Fibroblast of the aortic adventitia (primary cell): ENCODE data around the gene TMEM198. TPM values are rescaled to one million over a fixed set of nuclear protein-coding genes. Genes with fewer than 3 reads are reported as not detected.

Experiments
- DNase-seq: peaks from one replicate; pipeline ENCODE4 v3.0.0-alpha.2; 2010; ENCODE audit warnings: low read depth
- H3K4me3 ChIP-seq: 2 replicates; pipeline ENCODE4 v1.5.1; 2011; ENCODE audit warnings: low read depth, mild to moderate bottlenecking, control low read depth, low read length, moderate library complexity
- total RNA-seq: library from RNA; depleted of rRNA; stranded (reverse); fragments of >200 nt; gene quantifications from 2 replicates; pipeline ENCODE4 v1.2.3, GENCODE V29; 2012; ENCODE audit warnings: low replicate concordance
- TF ChIP-seq, protein P1 (sequence below): IDR thresholded peaks from 2 replicates; pipeline ENCODE4 v1.5.1; 2011; ENCODE audit warnings: mild to moderate bottlenecking, low read length, control low read depth, inconsistent platforms; ENCODE audit not compliant: insufficient read depth

The TMEM198 gene
- total RNA-seq, 1 donor, result 1.1 TPM

DNA sequence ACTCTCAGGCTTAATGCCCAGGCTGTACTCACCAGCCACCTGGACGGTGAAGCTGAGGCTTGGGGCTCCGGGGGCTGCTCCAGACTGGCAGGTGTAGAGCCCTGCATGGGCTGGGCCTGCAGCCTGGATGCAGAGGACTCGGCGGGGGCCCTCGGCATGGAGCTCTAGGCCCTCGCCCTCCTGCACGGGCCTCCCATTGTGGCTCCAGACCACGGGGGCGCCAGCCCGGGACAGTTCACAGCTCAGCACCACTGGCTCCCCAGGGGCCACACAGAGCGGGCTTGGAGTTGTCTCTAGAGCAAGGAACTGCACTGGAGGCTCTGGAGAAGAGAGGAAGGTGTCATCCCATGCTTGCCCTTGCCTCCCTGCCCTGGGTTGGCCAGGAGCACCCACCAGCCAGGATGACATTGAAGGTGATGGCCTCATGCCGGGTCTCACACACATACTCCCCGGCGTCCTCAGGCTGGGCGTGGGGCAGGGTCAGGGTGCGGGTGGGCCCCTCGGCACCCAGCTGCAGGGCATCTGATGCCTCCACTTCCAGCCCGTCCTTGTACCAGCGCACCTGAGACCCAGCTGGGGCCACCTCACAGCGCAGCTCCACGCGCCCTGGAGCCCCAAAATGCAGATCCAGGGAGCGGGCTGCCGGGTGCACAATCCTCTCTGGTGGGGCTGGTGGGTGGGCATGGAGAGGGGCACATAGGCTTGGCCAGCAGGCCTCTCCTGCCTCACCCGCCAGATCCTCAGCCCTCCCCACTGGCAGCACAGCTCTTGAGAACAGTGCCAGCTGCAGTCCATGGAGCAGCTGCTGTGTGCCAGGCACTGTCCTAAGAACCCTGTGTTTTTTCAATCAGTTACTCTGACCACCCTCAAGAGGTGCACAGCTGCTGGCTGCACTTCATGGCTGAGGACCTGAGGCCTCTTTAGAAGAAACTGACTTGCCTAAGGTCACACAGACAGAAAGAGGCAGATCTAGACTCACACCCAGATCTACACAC, 14.3 kb downstream of the TMEM198 start:
- no peak overlapping the region for H3K4me3 ChIP-seq
- TF ChIP-seq, protein P1, sequence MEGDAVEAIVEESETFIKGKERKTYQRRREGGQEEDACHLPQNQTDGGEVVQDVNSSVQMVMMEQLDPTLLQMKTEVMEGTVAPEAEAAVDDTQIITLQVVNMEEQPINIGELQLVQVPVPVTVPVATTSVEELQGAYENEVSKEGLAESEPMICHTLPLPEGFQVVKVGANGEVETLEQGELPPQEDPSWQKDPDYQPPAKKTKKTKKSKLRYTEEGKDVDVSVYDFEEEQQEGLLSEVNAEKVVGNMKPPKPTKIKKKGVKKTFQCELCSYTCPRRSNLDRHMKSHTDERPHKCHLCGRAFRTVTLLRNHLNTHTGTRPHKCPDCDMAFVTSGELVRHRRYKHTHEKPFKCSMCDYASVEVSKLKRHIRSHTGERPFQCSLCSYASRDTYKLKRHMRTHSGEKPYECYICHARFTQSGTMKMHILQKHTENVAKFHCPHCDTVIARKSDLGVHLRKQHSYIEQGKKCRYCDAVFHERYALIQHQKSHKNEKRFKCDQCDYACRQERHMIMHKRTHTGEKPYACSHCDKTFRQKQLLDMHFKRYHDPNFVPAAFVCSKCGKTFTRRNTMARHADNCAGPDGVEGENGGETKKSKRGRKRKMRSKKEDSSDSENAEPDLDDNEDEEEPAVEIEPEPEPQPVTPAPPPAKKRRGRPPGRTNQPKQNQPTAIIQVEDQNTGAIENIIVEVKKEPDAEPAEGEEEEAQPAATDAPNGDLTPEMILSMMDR, result no peak
- DNase-seq, result no peak

DNA sequence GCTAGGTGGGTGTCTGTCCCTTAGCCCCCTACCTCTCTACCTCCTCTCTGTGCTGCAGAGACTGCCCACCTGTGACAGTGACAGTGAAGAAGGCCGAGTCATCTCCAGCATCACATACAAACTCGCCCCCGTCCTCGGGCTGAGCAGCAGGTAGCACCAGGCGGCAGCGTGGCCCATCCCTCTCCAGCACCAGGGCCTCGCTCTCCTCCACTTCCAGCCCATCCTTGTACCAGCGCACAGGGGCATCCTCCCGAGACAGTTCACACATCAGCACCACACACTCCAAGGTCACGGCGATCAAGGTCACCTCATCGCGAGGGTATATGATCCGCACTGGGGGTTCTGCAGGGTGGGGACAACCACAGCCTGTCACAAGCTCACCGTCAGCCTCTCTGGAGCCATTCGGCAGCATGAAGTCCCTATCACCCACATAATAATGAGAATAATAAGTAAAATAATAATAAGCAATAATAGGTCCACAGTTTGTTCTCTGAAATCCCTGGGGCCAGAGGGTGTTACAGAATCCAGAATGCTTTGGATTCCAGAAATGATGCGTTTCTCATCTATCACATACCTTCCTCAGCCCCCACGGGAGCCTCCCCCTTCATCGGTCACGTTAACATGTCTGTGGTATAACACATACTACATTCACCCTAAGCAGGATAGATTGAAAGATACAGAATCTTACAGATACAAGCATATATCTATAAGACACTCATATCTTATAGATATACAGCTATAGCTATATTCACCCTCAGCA, 15.5 kb downstream of the TMEM198 start:
- H3K4me3 ChIP-seq, result no peak overlapping the region
- TF ChIP-seq, protein P1, result no peak
- no peak for DNase-seq

DNA sequence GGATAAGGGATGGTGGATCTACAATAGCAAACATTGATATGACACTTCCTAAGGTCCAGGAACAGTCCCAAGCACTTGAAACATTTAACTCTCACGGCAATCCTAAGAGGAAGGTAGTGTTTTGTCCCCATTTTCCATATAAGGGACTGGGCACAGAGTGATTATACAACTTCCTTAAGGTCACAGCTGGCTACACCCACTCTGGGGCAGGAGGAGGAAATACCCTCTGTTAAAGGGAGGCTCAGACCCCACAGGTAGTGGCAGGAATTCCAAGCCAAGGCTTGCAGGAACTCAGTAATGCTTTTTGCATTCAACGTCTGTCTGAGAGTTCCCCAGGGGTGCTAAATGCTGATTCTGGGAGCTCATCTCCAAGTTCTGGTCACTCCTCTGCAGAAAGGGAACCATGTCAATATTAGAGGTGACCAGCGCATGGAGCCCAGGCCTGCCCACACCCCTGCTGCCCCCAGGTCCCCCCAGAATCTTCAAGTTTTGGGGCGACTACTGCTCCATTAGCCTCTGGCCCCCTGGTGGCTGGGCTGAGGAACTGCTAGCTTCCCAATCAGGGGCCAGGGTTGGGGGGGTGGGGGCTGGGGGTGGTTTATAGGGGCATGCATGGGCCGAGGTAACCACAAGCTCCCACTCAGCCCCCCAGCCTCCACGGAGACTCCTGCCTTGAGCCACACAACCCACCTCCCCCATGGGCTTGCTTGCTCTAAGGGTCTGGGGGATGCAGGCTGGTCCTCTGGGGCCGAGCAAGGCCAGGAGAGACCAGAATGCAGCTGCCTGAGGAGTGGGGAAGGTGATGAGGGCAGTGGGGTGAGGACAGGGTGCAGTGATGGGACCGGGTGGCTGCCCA, 16.4 kb downstream of the TMEM198 start:
- TF ChIP-seq, protein P1, result peak; percentile 71
- DNase-seq, result no peak
- no peak overlapping the region for H3K4me3 ChIP-seq

DNA sequence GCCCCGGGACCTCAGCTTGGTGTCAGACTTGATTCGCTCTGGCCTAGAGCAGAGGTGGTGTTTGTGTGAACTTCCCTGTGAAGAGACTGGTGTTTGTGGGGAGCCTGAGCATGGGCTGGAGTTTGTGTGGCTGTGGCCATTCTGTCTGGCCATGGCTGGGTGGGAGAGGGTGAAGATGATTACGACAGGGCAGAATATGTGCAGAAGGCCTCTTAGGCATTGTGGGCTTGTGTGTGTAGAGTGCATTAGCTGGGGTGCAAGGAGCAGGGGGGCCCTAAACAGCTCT, 17.0 kb downstream of the TMEM198 start:
- DNase-seq, result no peak

DNA sequence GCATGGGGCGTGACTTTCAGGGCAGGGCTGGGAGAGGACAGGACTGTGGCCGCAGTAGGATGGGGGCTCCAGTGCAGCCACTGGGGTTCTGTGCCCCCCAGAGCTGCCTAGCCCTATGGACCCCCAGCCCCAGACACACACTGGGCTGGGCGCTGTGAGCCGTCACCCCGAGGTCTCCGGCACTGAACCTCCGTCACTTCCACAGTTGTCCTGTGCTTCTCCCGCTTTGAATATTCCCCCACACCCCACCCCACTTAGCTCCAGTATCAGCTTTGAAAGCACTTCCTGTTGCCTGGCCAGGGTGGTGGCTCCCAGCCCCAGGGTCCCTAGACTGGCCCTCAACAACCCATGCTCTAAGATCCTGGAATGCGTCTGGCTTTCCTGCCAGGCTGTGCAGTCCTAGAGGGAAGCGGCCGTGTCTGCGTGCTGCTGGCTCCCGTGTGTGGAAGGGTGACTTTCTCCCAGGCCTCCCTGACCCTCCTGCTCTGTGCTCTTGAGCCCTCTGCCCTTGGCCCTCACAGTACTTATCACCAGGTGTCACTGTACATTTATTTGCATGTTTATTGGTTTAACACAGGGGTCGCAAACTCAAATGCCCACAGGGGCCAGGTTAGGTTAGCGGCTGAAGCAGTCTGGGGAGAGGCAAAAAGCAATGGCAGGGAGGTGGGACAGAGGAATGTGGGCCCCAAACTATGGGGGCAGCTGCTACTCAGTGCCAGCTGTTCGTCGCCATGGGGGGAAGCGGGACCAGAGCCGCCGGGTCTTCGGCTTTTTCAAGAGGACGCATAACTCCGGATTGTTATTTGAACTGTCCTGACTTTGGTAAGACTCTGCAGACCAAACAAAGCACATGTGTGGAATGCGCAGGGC, 17.6 kb downstream of the TMEM198 start:
- TF ChIP-seq, protein P1, result no peak
- DNase-seq, result no peak
- H3K4me3 ChIP-seq, result no peak overlapping the region

More for the DNA sequence above, 17.0 kb downstream of the TMEM198 start:
- H3K4me3 ChIP-seq, result no peak overlapping the region
- TF ChIP-seq, protein P1, result no peak
